Measurements from ENCODE around the gene SYDE2.
A peak's percentile ranks its signal among the peaks of the same experiment; 100 is the strongest.
"Not testable (repeated sequence)": the region's sequence is repeated elsewhere in the genome, so short reads cannot be mapped to it uniquely, and the experiment has no call there.

SYDE2 gene, protein sequence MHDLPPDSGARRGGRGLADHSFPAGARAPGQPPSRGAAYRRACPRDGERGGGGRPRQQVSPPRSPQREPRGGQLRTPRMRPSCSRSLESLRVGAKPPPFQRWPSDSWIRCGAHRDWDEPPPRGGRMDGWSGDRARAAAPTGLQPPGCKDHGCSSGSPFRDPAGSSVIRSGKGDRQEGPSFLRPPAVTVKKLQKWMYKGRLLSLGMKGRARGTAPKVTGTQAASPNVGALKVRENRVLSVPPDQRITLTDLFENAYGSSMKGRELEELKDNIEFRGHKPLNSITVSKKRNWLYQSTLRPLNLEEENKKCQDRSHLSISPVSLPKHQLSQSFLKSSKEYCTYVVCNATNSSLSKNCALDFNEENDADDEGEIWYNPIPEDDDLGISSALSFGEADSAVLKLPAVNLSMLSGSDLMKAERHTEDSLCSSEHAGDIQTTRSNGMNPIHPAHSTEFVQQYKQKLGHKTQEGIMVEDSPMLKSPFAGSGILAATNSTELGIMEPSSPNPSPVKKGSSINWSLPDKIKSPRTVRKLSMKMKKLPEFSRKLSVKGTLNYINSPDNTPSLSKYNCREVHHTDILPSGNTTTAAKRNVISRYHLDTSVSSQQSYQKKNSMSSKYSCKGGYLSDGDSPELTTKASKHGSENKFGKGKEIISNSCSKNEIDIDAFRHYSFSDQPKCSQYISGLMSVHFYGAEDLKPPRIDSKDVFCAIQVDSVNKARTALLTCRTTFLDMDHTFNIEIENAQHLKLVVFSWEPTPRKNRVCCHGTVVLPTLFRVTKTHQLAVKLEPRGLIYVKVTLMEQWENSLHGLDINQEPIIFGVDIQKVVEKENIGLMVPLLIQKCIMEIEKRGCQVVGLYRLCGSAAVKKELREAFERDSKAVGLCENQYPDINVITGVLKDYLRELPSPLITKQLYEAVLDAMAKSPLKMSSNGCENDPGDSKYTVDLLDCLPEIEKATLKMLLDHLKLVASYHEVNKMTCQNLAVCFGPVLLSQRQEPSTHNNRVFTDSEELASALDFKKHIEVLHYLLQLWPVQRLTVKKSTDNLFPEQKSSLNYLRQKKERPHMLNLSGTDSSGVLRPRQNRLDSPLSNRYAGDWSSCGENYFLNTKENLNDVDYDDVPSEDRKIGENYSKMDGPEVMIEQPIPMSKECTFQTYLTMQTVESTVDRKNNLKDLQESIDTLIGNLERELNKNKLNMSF

DNA sequence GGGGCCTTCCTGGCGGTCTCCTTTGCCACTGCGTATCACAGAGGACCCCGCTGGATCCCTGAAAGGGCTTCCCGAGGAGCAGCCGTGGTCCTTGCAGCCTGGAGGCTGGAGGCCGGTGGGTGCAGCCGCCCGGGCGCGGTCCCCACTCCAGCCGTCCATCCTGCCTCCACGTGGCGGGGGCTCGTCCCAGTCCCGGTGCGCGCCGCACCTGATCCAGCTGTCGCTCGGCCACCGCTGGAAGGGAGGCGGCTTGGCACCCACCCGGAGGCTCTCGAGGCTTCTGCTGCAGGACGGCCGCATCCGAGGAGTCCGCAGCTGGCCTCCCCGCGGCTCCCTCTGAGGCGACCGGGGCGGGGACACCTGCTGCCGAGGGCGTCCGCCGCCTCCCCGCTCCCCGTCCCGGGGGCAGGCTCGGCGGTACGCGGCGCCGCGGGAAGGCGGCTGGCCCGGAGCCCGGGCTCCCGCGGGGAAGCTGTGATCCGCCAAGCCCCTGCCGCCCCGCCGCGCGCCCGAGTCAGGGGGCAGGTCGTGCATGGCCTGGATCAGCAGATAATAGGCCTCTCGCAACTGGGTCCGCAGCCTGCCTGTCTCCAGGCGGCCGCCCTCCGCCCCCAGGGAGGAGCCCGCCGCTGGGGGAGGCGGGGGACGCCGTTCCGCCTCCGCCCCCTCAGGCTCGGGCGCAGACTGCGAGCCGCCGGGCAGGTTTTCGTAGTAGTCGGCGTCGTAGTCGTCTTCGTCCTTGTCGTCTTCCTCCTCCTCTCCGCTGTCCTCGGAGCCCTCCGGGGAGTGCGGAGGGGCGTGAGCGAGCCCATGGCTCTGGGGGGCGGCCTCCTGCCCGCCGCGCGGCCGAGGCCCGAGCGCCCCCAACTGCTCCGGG, at the start of gene SYDE2:
Gene SYDE2 (minus strand): TSS at position 554 of the 877 bp plus-strand sequence. CDS start 20 bp downstream, at position 534.
- Histone ChIP-seq H3K4me1 (ENCODE audit: control insufficient read depth, low read depth, low read length) (peaks cover 20% of the 10 kb centered on the region), H3K27me3 (ENCODE audit: control insufficient read depth, insufficient read depth, low read length) (peaks cover 15% of the 10 kb centered on the region), H3K9ac (ENCODE audit: low read length) (peak within 1 kb of the TSS; percentile 83), H3K4me3 (ENCODE audit: low read length) (peak within 1 kb of the TSS; percentile 89), H3K27ac (ENCODE audit: low read length) (peak within 1 kb of the TSS; percentile 67), H3K9me3 (ENCODE audit: control insufficient read depth, low read depth, low read length) (no peaks in the 10 kb centered on the region), H3K36me3 (ENCODE audit: control insufficient read depth, low read depth, low read length) (no peaks in the 10 kb centered on the region)

DNA sequence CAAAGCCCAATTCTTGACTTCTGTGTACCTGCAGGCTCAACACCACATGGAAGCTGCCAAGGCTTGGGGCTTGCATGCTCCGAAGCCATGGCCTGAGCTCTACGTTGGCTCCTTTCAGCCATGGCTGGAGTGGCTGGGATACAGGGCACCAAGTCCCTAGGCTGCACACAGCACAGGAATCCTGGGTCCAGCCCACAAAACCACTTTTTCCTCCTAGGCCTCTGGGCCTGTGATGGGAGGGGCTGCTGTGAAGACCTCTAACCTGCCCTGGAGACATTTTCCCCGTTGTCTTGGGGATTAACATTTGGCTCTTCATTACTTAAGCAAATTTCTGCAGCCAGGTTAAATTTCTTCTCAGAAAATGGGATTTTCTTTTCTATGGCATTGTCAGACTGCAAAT, 48.2 kb upstream of the SYDE2 start:
- not testable (repeated sequence) for H3K9ac ChIP-seq (ENCODE audit: low read length); H3K4me3 ChIP-seq (ENCODE audit: low read length); H3K27me3 ChIP-seq (ENCODE audit: control insufficient read depth, insufficient read depth, low read length); H3K9me3 ChIP-seq (ENCODE audit: control insufficient read depth, low read depth, low read length); H3K27ac ChIP-seq (ENCODE audit: low read length); H3K4me1 ChIP-seq (ENCODE audit: control insufficient read depth, low read depth, low read length)
- peaks cover 15% of the 10 kb centered on the region for H3K36me3 ChIP-seq (ENCODE audit: control insufficient read depth, low read depth, low read length)

DNA sequence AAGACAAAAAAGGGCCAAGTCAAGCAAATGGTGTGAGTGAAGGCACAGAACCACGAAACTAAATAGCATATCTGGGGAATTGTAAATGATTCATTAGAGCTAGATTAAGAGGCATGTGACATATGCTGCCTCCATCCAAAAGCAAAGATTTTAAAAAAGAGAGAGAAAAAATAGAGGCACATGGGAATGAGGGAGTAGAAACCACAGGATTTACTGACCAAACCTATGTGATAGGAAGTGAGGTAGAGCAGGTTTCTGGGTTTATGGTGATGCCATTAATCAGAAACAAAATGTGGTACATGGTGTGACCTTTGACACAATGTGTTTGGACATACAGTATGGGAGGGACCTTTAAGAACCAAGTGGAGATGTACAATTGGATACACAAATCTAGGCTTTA, 45.1 kb upstream of the SYDE2 start:
- Histone ChIP-seq H3K9ac (ENCODE audit: low read length) (no peak overlapping the region), H3K4me3 (ENCODE audit: low read length) (no peak overlapping the region), H3K27ac (ENCODE audit: low read length) (no peak overlapping the region), H3K36me3 (ENCODE audit: control insufficient read depth, low read depth, low read length) (no peaks in the 10 kb centered on the region), H3K4me1 (ENCODE audit: control insufficient read depth, low read depth, low read length) (no peaks in the 10 kb centered on the region), H3K27me3 (ENCODE audit: control insufficient read depth, insufficient read depth, low read length) (no peaks in the 10 kb centered on the region), H3K9me3 (ENCODE audit: control insufficient read depth, low read depth, low read length) (no peaks in the 10 kb centered on the region)

DNA sequence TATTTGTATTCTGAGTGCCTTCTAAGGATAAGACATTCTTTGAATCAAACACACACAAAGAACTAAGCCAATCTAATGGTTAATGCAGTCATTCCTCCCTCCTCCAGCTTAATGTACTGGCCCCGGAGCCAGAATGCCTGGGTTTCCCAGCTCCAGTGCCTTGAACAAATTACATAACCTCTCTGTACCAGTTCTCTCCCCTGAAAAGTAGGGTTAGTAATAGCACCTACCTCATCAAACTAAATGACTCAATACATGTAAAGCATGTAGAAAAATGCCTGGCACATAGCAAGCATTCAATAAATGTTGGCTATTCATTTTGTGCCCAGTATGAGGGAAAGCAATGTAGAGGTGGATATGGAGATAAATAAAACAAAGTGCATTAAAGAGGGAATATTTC, 44.6 kb upstream of the SYDE2 start:
- H3K4me1 ChIP-seq (ENCODE audit: control insufficient read depth, low read depth, low read length), result peaks cover 2% of the 10 kb centered on the region
- H3K4me3 ChIP-seq (ENCODE audit: low read length), result no peak overlapping the region
- no peaks in the 10 kb centered on the region for H3K27me3 ChIP-seq (ENCODE audit: control insufficient read depth, insufficient read depth, low read length)

DNA sequence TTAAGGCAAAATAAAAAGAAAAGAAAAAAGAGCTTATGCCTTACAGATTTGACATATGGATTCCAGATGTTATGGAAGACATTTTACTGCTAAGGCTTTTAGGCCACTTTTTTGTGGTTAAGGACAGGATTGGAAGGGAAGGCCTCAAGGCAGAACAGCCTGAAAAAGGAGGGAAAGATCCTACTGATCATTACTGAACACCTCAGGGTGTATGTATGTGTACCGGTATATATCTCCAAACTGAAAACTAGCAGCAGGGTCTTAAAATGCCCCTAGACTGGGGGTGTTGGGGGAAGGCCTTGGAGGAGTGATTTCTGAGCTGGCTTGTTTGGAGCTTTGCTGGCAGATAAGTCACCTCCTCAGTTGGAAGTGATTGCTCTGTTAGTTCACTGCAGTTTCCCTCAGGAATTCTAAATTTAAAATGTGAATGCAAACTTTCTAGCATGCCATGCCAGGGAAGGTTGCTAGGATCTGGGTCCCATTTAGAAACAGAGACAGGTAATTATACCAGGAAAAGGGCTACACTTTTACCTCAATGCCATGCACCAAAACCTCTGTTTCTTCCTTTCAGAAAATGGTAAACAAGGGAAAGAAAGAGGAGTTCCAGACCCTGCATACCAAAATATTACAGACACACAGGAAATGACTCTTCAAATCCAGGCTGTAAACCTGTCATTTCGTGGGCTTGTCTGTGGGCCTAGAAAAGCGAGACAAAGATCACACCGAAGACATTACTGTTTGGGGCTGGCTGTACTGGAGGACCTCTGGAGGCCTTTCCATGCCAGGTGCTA, 43.6 kb upstream of the SYDE2 start:
- no peak overlapping the region for H3K9ac ChIP-seq (ENCODE audit: low read length)
- no peak overlapping the region for H3K4me3 ChIP-seq (ENCODE audit: low read length)
- H3K36me3 ChIP-seq (ENCODE audit: control insufficient read depth, low read depth, low read length), result no peaks in the 10 kb centered on the region
- no peaks in the 10 kb centered on the region for H3K27me3 ChIP-seq (ENCODE audit: control insufficient read depth, insufficient read depth, low read length)
- H3K27ac ChIP-seq (ENCODE audit: low read length), result no peak overlapping the region
- no peaks in the 10 kb centered on the region for H3K9me3 ChIP-seq (ENCODE audit: control insufficient read depth, low read depth, low read length)
- peaks cover 8% of the 10 kb centered on the region for H3K4me1 ChIP-seq (ENCODE audit: control insufficient read depth, low read depth, low read length)

More for the DNA sequence above, 44.6 kb upstream of the SYDE2 start:
- Histone ChIP-seq H3K36me3 (ENCODE audit: control insufficient read depth, low read depth, low read length) (no peaks in the 10 kb centered on the region), H3K9me3 (ENCODE audit: control insufficient read depth, low read depth, low read length) (no peaks in the 10 kb centered on the region), H3K9ac (ENCODE audit: low read length) (no peak overlapping the region), H3K27ac (ENCODE audit: low read length) (no peak overlapping the region)

DNA sequence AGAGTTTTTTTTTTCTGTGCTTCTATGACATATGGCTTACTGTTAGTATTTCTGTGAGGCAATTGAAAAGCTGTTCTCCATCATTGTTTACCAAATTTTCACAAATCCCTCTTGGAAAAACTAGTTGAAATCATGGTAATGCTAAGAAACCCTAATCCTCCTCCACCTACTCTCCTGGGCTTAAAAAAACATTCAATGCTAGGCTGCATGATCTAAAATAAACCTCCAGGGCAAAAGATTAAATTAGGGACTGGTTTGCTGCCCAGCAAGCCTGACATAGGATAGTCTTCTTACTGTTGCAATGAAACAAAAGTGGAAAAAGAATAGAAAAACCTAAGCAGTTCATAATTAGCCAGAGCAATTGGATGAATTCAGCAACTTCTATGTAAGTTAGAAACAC, 42.6 kb upstream of the SYDE2 start:
- no peak overlapping the region for H3K9ac ChIP-seq (ENCODE audit: low read length)
- H3K27ac ChIP-seq (ENCODE audit: low read length), result no peak overlapping the region
- no peaks in the 10 kb centered on the region for H3K36me3 ChIP-seq (ENCODE audit: control insufficient read depth, low read depth, low read length)
- no peaks in the 10 kb centered on the region for H3K9me3 ChIP-seq (ENCODE audit: control insufficient read depth, low read depth, low read length)
- no peaks in the 10 kb centered on the region for H3K27me3 ChIP-seq (ENCODE audit: control insufficient read depth, insufficient read depth, low read length)
- H3K4me3 ChIP-seq (ENCODE audit: low read length), result no peak overlapping the region
- peaks cover 8% of the 10 kb centered on the region for H3K4me1 ChIP-seq (ENCODE audit: control insufficient read depth, low read depth, low read length)

DNA sequence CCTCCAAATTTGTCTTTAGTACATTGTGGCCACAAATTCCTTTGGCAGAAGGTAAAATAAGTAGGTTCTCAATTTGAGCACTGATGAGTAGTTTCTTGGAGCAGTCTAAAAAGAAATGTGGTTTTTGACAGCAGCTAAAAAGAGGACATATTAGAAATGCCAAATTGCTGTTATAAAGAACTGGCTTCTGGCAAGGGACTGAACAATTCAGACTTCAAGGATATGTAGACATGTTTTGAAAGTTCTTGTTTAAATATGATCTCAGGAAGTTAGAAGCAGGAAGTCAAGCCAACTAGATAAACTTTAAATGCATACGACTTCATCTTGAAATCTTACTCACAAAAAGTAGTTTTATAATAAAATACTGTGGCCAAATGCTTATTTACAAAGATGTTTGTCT, 39.8 kb upstream of the SYDE2 start:
- no peak overlapping the region for H3K4me3 ChIP-seq (ENCODE audit: low read length)
- peaks cover 8% of the 10 kb centered on the region for H3K4me1 ChIP-seq (ENCODE audit: control insufficient read depth, low read depth, low read length)
- H3K9ac ChIP-seq (ENCODE audit: low read length), result no peak overlapping the region
- H3K27me3 ChIP-seq (ENCODE audit: control insufficient read depth, insufficient read depth, low read length), result no peaks in the 10 kb centered on the region
- no peaks in the 10 kb centered on the region for H3K9me3 ChIP-seq (ENCODE audit: control insufficient read depth, low read depth, low read length)
- no peak overlapping the region for H3K27ac ChIP-seq (ENCODE audit: low read length)
- H3K36me3 ChIP-seq (ENCODE audit: control insufficient read depth, low read depth, low read length), result no peaks in the 10 kb centered on the region

DNA sequence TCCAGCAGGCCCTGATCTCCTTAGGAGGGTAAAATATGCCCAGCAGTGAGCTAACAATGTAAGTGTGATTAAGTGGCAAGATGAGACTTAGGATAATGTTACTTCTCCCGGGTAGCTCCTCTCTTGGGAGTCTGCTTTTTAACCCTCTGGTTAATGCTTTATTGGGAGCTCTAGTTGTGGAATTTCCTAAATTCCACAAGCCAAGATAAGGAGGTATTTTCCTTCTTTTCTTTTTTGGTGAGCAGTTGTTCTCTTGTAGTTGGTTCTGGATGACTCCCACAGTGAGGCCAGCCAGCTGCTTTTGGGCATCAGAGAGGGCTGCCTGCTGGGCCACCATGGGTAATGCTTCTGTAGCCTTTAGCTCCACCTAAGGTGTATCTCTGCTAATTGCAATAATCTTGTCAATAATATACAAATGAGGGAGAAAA, 39.4 kb upstream of the SYDE2 start:
- Histone ChIP-seq H3K36me3 (ENCODE audit: control insufficient read depth, low read depth, low read length) (no peaks in the 10 kb centered on the region), H3K9ac (ENCODE audit: low read length) (no peak overlapping the region), H3K4me1 (ENCODE audit: control insufficient read depth, low read depth, low read length) (peaks cover 8% of the 10 kb centered on the region), H3K27ac (ENCODE audit: low read length) (no peak overlapping the region), H3K27me3 (ENCODE audit: control insufficient read depth, insufficient read depth, low read length) (no peaks in the 10 kb centered on the region), H3K9me3 (ENCODE audit: control insufficient read depth, low read depth, low read length) (no peaks in the 10 kb centered on the region), H3K4me3 (ENCODE audit: low read length) (no peak overlapping the region)

DNA sequence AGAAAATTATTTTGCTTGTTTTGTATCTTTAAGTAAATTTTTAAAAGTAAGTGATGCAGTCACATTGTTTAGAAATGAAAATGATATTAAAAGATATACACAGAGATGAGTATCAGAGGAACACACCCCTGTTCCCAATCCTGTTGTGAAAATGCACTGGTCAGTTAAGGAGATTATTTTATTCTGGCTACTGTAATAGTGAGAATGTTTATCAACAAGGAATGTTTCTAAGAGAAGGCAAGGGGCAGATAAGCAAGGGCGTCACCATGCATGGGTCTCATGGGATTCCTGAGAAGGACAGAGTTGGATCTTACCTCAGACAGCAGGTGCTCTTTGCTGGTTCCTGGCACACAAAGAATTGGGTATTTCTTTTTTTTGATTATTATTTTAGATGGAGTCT, 36.8 kb upstream of the SYDE2 start:
- H3K4me3 ChIP-seq (ENCODE audit: low read length), result no peak overlapping the region
- H3K9me3 ChIP-seq (ENCODE audit: control insufficient read depth, low read depth, low read length), result no peaks in the 10 kb centered on the region
- H3K36me3 ChIP-seq (ENCODE audit: control insufficient read depth, low read depth, low read length), result no peaks in the 10 kb centered on the region
- no peaks in the 10 kb centered on the region for H3K27me3 ChIP-seq (ENCODE audit: control insufficient read depth, insufficient read depth, low read length)
- H3K27ac ChIP-seq (ENCODE audit: low read length), result no peak overlapping the region
- H3K9ac ChIP-seq (ENCODE audit: low read length), result no peak overlapping the region
- H3K4me1 ChIP-seq (ENCODE audit: control insufficient read depth, low read depth, low read length), result peaks cover 8% of the 10 kb centered on the region

DNA sequence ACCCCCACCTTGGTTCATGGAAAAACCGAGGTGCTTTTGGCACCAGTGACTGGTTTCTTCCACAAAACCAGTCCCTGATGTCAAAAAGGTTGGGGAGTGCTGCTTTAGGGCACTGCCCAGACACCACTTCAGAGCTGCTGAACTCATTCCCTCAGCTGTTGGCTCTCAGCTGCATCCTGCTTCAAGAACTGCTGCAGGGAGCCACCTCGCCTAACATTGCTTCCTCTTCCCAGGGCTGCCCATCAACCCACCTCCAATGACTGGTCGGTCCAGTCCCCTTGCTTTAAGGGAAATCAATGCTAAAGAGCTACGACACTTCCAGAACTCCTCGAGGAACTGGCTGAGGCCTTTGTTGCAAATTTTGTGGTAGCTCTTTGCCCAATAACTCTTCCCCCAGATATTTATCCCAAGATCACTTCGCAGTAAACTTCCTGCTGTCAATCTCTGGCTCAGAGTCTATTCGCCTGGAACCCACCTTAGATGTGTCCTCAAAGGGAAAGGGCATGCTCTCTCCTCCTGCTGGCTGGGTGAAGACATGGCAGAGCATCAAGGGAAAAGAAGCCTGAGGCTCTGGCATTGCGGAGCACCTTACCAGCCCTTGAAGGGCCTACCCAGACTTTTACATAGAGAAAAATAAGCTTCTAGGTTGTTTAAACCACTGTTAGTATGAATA, 29.6 kb upstream of the SYDE2 start:
- Histone ChIP-seq H3K9me3 (ENCODE audit: control insufficient read depth, low read depth, low read length) (no peaks in the 10 kb centered on the region), H3K27me3 (ENCODE audit: control insufficient read depth, insufficient read depth, low read length) (no peaks in the 10 kb centered on the region), H3K9ac (ENCODE audit: low read length) (no peak overlapping the region), H3K4me1 (ENCODE audit: control insufficient read depth, low read depth, low read length) (peaks cover 8% of the 10 kb centered on the region), H3K27ac (ENCODE audit: low read length) (no peak overlapping the region), H3K4me3 (ENCODE audit: low read length) (no peak overlapping the region), H3K36me3 (ENCODE audit: control insufficient read depth, low read depth, low read length) (no peaks in the 10 kb centered on the region)

Data from iPS-18a (cell line).